H1 (cell line): Measurements from ENCODE around the gene RNASEL. TPM values are rescaled to one million over a fixed set of nuclear protein-coding genes. Genes with fewer than 3 reads are reported as not detected.

Source experiments
- CHD7 ChIP-seq: fragments of 300-600 bp; sonication (generic); IDR thresholded peaks from 2 replicates; pipeline ENCODE4 v1.7.1; 2012; ENCODE audit warnings: low read length, moderate library complexity, mild to moderate bottlenecking, inconsistent platforms; ENCODE audit not compliant: insufficient replicate concordance
- polyA plus RNA-seq, 7 experiments: library from polyadenylated mRNA; depleted of rRNA in 3 of 7; stranded (reverse) in 5 of 7; unstranded in 2 of 7; fragments of >200 nt in 5 of 7; fragments of 200-250 nt in 2 of 7; gene quantifications; 1 replicate in 5 of 7; 2 replicates in 1 of 7; 4 replicates in 1 of 7; pipeline versions ENCODE4 v1.2.1 to v1.2.3, GENCODE V29; 2011 to 2013; ENCODE audit warnings: missing spikeins in 2 of 7, mixed read lengths in 2 of 7
- total RNA-seq: library from RNA; stranded (reverse); fragmentation: NEBNext Ultra II Directional; extraction: Animal tissue kit (Norgen Biotek cat#: 25700); gene quantifications from 2 replicates; pipeline ENCODE4 v1.2.1, GENCODE V29; 2021

RNASEL gene
- total and polyA plus RNA-seq, 2 of the 8 experiments (the other 6 are each of a cell fraction or from before 2014, with no cell fraction given) = 0.39 to 0.78 TPM

GRCh38 chr1:182596934-182597333, 7.9 kb upstream of the RNASEL start (continued):
- no peak for TF ChIP-seq CHD7
